GF-D8 (cell line): Measurements from ENCODE around the gene ZNF74.

ENCODE experiments used
- DNase-seq: peaks from one replicate; lab custom pipeline; 2025; lab: John Stamatoyannopoulos, UW

The ZNF74 gene

DNA sequence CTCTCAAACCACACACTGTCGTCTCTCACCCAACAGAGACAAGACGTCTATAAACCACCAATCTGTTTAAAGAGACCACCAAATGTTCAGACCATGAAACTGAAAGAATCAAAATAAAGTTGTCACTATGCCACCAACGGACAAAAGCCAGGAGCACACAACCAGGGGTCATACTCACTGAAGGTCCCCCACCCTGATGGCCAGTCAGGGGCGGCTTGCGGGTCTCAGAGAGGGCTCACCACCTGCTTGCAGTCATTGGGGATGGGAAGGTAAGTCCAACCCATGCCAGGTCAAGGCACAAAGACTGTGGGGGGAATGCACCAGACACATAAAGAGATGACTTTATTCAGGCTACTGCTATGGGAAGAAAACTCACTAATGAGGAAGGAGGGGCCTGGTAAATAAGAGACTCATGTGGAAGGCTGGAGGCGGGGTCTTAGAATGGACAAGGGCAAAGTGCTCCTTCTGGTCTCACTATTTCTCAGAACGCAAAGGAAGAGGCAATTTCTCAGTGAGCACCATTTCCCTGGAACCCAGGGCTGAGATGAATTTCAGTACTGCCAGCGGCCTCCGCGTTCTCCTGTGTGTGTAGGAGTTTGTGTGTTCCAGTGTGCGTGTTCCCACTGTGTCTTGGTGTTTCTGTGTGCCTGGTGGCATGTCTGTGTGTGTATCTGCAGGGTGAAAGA lies 26.3 kb downstream of the ZNF74 start:
- no peak for DNase-seq

DNA sequence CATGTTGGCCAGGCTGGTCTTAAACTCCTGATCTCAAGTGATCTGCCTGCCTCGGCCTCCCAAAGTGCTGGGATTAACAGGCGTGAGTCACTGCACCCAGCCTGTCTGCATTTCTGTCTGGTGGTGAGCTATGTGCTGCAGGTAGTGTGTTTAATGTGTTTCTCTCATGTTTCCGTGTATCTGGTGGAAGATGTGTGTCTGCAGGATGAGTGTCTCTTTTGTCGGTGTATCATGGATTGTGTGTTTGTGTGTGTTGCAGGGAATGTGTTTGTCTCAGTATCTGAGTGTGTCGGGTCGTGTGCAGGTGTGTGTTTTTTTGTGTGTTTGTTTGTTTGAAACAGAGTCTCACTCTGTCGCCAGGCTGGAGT lies 27.5 kb downstream of the ZNF74 start:
- DNase-seq: no peak

DNA sequence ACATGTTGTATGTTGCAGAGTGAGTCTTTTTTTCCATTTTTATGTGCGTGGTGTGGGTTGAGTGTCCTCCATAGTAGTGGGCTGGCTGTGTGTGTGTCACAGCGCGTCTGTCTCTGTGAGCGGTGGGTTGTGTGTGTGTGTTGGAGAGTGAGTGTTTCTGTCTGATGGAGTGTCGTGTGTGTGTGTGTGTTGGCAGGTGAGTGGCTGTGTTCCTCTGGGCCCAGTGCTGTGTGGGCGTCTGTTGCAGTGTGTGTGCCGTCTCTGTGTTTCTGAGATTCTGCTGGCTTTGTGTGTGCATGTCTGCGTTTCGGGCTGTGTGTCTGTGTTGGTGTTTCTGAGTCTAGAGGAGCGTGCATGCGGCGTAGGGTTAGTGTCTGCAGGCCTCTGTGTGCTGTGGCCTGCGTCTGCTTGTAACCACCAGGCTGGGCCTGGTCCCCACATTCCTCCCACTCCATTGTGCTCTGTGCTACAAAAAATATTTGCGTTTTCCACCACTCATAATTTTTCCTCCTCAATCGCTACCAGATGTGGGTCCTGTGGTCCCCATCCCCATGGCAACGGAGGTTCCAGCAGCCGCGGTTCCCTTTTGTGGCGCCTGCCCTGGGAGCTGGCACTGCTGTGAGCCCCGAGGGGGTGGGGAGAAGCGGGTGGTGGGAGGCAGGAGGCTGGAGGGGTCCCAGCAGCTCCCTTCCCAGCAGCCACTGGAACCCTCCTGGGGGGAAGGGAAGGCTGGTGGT lies 28.5 kb downstream of the ZNF74 start:
- no peak for DNase-seq

DNA sequence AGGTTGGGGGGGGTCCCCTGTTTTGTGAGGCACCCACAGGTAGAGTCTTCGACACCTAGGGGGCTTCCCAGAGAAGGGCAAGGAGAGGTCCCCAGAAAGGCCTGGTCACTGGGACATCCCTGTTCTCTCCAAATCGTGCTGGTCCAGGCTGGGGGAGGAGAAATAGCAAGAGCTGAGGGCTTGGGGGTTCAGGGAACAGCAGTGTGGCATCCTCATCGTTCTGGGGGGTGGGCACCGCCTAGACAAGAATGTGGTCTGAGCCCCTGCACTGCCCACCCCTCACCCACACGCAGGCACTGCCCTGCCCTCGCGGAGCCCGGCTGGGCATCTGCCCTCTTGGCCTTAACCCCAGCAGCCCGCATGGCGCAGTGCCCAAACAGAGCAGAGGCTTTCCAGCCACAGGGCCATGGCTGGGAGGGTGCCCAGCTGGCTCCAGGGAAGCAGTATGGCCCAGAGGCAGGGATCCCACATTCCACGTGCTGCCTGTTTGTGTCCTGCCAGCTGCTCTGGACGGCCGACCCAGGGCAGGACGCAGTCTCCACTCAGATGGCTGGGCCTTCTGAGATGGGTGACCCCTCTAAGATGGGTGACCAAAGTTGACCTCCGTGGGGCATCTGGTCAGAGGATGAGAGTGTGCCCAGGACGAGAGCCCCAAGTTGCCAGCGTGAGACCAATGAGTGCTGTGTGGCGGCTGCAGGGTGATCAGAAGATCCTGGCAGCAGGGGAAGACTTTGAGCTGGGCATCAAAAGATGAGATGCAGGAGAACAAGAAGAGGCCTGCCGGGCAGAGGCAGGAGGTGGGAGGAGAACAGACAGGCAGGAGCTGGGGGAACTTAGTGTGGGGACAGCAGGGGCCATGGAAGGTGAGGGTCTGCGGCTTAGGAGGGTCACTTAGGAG lies 29.3 kb downstream of the ZNF74 start:
- DNase-seq: no peak

DNA sequence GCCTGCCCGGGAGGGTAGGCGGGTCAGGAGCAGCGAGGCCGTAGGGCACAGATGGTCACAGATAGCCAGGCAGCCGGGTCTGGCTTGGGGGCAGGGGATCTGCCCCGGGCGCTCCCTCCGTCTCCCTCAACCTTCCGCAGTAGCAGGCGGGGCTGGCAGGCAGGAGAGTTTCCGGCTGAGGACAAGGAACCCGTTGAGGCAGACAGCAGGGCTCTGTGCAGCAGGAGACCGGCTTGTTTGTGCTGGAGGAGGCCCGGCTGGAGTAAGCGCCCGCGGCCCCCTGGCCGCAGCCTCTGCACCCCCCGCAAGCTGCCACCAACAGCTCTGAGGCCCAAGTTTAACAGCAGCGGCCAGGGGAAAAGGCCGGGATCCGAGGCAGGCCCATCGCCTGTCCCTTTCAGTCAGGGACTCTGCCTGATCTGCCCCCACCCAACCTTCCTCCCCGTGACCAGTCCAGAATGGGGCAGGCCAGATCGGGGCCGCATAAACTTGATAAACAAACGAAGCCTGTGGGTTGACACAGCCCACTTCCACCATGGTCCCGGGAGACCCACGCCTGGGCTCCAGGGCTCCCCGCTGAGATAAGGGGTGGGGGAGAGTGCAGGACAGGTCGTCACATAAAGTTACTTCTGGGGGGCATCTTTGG lies 30.1 kb downstream of the ZNF74 start:
- DNase-seq: no peak

DNA sequence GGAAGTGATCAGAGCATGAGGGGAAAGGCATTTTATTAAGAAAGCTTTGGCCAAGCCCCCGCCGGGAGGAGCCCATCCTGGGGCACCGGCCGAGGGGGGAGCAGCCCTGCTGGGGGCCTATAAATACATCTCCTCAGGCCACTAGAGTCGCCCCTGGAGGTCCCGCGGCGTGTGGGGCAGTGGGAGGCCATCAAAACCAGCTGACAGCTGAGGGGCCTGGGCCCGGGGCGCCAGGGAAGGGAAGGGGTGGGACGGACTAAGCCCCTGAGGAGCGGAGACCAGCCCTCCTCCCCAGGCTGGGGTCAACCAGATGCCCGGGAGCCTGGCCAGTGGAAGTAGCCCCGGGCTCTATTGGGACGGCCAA lies 30.6 kb downstream of the ZNF74 start:
- DNase-seq: no peak

DNA sequence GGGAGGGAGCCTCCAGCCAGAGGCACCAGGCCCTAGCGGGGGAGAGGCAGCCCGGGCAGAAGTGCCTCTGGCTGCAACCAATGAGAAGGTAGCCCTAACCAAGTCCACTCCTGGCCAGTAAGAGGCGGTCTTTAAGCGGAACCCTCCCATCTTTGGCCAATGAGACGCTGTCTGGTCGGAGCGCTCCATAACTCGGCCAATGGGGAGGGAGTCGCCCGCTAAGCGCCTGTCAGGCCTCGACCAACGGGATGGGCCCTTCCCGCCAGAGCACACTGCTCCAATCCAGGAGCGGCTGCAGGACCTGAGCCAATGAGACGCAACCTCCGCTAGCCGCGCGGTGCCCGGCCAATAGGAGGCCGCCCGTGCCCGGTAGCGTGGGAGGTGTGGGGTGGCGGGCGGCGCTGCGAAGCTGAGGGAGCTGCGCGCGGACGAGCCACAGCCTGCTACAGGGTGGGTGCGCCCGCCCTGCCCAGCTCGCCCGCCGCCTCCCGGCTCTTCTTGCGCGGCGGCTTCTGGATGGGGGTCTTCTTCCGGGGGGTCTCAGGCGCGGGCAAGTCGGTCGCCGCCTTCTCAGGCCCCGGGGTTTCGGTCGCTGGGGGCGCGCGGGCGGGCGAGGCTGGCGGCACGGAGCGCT lies 31.1 kb downstream of the ZNF74 start:
- no peak for DNase-seq

DNA sequence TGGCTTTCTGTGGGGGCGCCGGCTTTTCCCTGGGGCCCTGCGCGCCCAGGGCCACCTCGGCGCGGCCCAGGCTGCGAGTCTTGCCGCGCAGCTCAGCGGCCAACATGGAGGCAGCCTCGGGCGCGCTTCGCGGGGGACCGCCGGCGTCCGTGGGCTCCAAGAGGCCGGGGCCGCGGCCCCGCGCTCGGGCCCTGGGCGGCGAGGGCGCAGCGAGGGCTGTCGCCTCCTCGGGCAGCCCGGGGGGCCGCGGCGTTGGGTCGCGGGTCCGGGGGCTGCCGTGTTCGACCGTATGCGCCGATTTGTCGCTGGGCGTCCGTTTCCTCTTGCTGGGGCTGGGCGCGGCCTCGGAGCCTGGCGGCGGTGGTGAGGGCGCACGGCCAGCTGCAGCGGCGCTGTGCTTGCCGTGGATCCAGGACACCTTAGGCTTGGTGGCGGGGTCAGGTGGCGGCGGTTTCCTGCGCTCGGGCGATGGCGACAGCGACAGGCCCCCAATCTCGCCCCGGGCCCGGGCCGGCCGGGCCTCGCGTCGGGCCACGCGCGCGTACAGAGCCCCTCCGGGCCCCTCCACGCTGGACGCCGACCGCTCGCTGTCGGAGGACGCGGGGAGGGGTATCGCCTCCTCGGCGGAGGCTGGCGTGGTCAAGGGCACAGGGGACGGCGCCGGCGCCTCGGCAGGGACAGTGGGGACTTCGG lies 31.8 kb downstream of the ZNF74 start:
- DNase-seq: no peak

DNA sequence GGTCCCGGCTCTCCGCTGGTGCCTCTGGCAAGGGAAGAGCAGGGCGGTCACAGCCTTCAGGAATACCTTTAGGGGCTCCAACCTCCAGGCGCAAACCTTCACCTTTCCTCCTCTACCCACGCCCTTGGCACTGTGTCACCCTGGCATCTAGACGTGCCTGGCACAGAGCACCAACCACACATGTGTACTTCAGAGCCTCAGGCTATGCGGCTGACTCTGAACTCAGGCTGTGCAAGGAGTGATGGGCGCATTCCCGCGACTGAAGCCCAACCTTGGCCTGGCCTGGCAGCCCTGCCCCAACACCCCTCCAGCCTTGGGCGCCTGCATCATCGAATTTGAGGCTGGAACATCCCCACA lies 32.3 kb downstream of the ZNF74 start:
- no peak for DNase-seq

DNA sequence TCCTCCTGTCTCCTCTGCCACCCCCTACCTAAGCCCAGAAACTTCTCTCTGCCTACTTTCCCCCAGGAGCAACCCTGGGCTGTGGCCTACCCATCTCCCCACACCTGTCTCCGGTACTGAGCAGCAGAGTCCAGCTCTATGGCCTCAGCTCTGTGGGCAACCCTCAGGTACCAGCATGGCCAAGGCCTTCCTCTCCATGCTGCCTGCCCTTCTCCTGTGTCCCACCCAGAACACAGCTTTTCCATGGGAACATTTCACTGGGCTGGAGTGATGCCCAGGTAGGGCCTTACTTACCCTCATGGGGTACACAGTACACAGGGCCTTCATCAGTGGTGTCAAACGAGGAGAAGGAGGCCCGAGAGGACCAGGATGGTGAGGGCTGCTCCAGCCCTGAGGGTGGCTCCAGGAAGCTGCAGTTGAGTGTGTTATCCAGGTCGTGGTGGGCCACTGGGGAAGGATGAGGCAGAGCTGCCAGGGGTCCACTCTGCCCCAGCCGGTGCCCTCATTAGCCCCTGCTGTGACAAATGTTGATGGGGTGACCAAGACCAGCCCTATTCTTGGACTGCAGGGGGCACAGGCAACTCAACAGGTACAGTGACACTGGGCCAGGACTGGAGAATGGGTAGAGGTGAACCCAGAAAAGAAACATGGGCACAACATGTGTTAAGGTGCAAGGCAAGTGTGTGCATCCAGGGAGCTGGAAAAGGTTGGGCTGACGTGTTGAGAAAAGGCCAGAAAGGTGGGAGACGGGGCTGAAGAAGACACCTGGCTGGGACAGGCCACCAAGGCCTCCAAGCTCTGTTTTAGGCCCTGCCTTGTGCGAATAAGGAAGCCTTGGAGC lies 33.4 kb downstream of the ZNF74 start:
- no peak for DNase-seq

DNA sequence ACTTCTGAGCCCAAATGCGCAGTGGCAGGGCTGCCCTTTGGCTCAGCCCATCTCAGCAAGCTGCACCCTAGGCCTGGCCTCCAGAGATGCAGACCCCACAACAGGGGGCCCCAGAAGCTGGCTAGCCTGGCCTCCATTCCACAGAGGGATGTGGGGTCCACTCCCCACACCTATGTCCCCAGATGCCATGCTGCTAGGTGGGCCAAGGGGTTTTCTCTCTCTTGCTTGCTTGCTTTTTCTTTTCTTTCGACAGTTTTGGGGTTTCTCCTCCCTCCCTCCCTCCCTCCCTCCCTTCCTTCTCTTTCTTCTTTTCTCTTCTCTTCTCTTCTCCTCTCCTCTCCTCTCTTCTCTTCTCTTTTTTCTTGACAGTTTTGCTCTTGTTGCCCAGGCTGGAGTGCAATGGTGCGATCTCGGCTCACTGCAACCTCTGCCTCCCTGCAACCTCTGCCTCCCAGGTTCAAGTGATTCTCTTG lies 34.0 kb downstream of the ZNF74 start:
- DNase-seq: no peak

DNA sequence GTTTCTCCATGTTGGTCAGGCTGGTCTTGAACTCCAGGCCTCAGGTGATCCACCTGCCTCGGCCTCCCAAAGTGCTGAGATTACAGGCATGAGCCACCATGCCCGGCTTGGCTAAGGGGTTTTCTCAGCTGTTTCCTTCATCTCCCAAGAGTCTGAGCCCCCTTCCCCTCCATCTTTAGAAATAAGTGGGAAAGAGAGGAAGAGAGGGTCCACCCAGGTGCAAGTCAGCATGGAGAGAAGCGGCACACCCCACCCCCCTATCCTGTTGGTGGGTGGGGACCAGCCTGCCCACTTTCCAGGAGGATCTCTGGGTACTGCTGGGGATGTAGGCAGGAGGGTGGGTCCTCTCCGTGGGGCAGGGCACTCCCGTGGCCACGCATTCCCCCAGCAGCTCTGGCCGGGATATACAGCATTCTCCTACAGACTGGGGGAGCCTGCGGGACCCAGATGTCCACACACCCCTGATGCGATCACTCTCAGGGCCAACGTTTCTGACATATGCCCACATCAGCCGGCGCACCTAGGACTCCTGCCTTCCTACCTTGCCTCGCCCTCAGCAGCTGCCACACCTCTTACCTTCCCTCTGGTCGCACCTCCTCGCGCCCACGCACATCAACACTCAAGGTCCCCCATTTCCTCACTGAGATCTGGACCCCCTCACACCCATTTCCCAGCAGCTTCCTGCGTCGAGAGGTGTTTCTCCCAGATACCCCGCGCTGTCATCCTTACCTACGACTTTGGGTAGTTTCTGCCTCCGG lies 34.7 kb downstream of the ZNF74 start:
- DNase-seq: no peak

DNA sequence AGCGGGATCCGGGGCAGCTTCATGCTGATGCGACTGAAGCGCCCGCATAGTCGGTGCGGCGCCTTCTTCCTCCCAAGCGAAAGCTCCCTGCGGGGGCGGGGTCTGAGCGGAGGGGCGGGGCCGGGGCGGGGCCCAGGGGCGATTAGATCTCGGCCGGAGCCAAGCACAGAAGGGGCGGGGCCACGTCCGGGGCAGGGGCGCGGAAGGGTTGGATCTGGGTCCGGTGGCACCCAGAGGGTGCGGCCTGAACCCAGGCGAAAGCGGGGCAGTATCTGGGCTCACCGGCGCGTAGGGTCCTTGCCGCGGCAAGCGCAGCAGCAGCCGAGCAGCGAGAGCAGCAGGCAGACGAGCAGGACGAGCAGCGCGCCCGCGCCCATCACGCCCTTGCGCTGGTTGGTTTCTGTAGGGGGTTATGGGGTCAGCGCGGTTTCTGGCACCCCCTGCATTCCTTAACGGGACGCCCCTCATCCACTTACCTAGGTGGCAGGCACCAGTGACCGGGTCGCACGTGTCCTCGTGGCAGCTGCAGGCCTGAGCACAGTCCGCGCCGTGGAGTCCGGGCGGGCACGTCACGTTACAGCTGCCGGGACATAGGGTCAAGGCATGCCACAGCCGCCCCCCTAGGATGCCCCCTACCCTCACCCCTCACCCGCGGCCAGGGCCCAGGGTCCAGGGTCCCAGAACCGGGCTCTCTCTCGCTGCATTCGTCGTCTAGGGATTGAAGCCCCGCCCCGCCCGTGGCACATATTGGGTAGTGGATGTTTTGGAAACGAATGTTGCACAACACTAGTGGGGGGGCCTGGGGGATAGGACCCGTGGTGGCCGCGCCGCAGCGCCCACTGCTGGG lies 35.5 kb downstream of the ZNF74 start:
- DNase-seq: no peak

DNA sequence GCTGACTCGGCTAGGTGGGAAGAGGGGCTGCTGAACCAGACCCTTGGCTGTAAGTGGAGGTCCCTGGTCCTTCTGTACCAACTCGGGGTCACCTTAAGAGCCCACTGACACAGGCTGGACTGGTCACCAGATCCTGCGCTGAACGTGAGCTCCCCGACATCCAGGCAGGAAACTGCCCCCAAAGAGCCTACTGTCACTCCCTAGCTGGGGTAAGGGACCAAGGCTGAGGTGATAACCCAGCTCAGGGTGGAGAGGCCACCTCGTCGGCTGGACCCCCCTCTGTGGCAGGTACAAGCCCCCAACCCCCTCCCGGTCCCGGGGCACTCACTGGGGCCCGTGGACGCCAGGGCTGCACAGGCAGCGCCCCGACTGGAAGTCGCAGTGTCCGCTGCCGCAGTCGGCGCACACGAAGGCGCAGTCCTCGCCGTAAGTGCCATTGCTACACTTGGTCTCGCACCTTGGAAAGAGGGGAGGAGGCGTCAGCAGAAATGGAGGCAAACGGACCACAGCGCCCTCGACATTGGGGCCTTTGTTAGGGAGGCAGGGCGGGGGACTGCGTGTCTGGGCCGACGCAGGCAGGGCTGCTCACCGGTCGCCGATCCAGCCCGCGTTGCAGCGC lies 36.3 kb downstream of the ZNF74 start:
- DNase-seq: no peak

DNA sequence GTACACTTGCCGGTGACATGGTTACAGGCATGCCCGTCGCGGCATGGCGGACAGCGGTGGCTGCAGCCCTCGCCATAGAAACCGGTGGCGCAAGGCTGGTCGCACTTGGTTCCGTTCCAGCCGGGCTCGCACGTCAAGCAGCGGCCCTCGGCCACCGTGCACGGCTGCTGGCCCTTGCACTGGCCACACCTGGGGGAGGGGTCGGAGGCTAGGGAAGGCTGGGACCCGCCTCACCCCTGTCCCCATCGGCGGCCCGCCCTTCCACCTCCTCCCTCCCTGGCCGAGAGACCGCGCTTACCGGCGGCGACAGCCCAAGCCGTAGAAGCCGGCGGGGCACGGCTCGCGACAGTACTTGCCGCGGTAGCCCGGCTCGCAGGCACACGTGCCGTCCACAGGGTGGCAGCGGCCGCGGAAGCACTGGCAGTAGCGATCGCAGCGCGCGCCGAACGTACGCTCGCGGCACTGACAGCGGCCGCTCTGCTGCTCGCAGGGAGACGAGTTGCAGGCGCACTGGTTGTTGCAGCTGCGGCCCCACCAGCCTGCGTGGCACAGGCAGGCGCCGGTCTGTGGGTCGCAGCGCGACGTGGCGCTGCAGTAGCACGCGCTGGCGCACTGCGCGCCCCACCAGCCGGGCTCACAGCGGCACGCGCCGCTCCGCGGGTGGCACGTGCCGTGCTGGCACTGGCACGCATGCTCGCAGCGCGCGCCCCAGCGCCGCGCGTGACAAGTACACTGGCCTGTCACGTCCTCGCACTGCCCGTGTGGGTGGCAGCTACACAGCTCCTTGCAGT lies 37.0 kb downstream of the ZNF74 start:
- DNase-seq: no peak

DNA sequence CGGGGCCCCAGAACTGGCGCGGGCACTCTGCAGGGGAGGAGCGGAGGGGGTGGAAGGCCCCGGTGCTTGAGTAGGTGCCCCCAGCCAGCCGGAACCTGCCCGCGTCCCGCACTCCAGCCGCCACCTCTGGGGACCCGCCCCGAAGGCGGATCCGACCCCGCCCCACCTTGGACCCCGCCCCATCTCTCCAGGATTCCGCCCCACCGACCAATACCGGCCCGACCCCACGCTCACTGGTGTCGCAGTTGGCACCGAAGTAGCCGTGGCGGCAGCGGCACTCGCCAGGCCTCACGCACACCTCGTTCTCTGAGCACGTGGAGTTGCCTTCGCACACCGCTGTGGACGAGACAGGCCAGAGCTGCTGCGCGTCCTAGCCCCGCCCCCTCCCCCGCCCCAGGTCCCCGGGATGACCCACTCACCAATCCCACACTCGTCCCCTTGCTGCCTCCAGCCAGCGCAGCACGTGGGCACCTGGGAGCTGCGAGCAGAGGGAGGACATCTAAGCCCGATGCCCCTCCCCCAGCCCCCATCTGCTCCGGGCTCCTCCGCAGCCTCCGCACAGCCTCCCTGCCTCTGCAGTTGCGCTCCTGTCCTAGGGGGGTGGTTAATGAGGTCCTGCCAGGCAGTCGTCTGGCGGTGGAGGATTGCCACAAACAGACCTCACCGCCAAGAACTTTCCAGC lies 37.7 kb downstream of the ZNF74 start:
- no peak for DNase-seq

DNA sequence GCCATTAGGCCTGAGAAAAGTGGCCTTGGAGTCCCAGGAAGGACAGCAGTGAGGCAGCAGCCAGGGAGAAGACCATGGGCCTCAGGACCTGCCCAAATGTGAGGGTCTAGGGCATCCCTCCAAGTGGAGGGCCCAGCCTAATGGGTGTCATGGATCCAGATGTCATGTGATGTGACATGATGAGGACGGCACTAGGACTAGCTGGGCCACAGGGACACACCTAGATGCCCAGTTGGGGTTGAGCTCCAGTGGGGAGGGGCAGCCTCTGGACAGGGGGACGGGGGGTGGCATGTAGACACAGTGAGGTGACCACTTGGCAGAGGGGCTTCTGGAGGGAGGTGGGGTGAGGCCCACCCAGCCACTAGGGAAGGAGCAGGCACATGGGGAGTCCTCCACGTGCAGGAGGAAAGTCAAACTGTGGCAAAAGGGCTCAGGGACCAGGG lies 38.3 kb downstream of the ZNF74 start:
- DNase-seq: no peak
